NT2/D1 (cell line): ENCODE measurements around the gene PUS7L.

ENCODE experiments used
- YY1 ChIP-seq: IDR thresholded peaks from 2 replicates; pipeline ENCODE4 v1.6.1; 2011; ENCODE audit not compliant: insufficient read length, insufficient read depth
- ZNF274 ChIP-seq: IDR thresholded peaks from 2 replicates; pipeline ENCODE4 v1.6.1; 2011; ENCODE audit warnings: mild to moderate bottlenecking, low read depth, low read length

- no peak for TF ChIP-seq ZNF274
- TF ChIP-seq YY1: no peak
These were observed 4.6 kb downstream of the PUS7L start for GRCh38 chr12:43754015-43754414.
